Sigmoid colon (tissue), 4 donors: ENCODE results near the gene TMED1.

Source experiments
- EP300 ChIP-seq, 4 donors: sonication (generic); formaldehyde crosslinking; IDR thresholded peaks; one replicate each; pipeline ENCODE4 v1.6.1; 2017; ENCODE audit warnings: antibody characterized with exemption in 4 of 4
- POLR2A ChIP-seq, 2 donors: fragments of 450-650 bp; IDR thresholded peaks; one replicate each; pipeline ENCODE4 v1.6.1; 2016; ENCODE audit warnings: antibody characterized with exemption in 2 of 2, mild to moderate bottlenecking in 2 of 2, moderate library complexity in 2 of 2
- POLR2AphosphoS5 ChIP-seq, 4 donors: sonication (generic); formaldehyde crosslinking; IDR thresholded peaks; one replicate each; pipeline ENCODE4 v1.6.1; 2017; ENCODE audit warnings: antibody characterized with exemption in 4 of 4
- TF ChIP-seq, protein P1 (sequence below), 4 experiments: fragments of 450-650 bp in 3 of 4; fragments of 200-600 bp in 1 of 4; IDR thresholded peaks; one replicate each; pipeline ENCODE4 v1.5.1; 2016 to 2019; ENCODE audit warnings: antibody characterized with exemption in 4 of 4, mild to moderate bottlenecking in 3 of 4, moderate library complexity in 2 of 4

DNA sequence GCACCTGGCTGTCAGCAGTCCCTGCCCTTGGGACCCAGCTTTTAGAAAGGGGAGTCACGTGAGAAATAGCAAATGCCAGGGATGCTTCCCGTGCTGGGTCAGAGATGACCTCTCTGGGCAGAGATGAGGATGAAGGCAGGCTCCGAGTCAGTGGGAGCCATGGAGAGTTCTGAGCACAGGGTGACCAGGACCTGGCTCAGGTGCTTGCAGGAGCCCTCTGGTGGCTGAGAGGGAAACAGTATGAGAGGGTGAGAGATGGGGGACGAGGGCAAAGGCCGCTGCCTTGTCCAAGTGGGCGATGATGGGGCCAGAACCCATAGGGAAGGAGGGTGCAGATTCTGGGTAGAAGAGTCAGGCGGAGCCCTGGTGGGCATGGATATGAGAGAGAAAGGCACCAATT lies 15.8 kb downstream of the TMED1 start:
- TF ChIP-seq, protein P1, sequence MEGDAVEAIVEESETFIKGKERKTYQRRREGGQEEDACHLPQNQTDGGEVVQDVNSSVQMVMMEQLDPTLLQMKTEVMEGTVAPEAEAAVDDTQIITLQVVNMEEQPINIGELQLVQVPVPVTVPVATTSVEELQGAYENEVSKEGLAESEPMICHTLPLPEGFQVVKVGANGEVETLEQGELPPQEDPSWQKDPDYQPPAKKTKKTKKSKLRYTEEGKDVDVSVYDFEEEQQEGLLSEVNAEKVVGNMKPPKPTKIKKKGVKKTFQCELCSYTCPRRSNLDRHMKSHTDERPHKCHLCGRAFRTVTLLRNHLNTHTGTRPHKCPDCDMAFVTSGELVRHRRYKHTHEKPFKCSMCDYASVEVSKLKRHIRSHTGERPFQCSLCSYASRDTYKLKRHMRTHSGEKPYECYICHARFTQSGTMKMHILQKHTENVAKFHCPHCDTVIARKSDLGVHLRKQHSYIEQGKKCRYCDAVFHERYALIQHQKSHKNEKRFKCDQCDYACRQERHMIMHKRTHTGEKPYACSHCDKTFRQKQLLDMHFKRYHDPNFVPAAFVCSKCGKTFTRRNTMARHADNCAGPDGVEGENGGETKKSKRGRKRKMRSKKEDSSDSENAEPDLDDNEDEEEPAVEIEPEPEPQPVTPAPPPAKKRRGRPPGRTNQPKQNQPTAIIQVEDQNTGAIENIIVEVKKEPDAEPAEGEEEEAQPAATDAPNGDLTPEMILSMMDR (IDR thresholded peaks at IDR 0.05), result no peak
- no peak for TF ChIP-seq POLR2A (IDR thresholded peaks at IDR 0.05)
- TF ChIP-seq POLR2AphosphoS5 (IDR thresholded peaks at IDR 0.05), result no peak
- no peak for TF ChIP-seq EP300 (IDR thresholded peaks at IDR 0.05)
